Endothelial cell of umbilical vein (primary cell): ENCODE measurements around the gene ACYP2. TPM values are rescaled to one million over a fixed set of nuclear protein-coding genes. Genes with fewer than 3 reads are reported as not detected.

Source experiments
- BruUV-seq: library from RNA; stranded (reverse); fragments of 400-500 nt; replicated peaks from 2 replicates; lab custom pipeline; 2021; lab: Mats Ljungman, UMichigan
- CTCF ChIA-PET: fragments of 300-600, 350-600 bp; sonication (Branson Sonifier 250); formaldehyde crosslinking; loops from one replicate; lab custom pipeline; 2021; ENCODE audit warnings: antibody characterized with exemption, inconsistent platforms; lab: Charles Lee
- POLR2A ChIA-PET: fragments of 300-600, 350-600 bp; sonication (Branson Sonifier 250); formaldehyde crosslinking; loops from one replicate; lab custom pipeline; 2021; ENCODE audit warnings: antibody characterized with exemption, inconsistent platforms; lab: Charles Lee
- DNase-seq: peaks from one replicate; pipeline ENCODE4 v3.0.0-alpha.2; 2011; ENCODE audit warnings: low read depth, low spot score
- FAIRE-seq: peaks from 2 replicates; lab custom pipeline; 2011; peaks lifted over from hg19 to GRCh38; lab: Jason Lieb, UNC
- H2AFZ ChIP-seq: 2 replicates; pipeline ENCODE4 v1.6.0; 2012; ENCODE audit warnings: low read depth, low read length, control low read depth, inconsistent platforms
- H3K27ac ChIP-seq: 2 replicates; pipeline ENCODE4 v1.5.1; 2011; ENCODE audit warnings: low read depth, mild to moderate bottlenecking, control low read depth, low read length, moderate library complexity; ENCODE audit not compliant: insufficient read depth
- H3K27me3 ChIP-seq, 2 experiments: 2 replicates each; pipeline versions ENCODE4 v1.6.0 to v1.6.1; 2011; ENCODE audit warnings: low read length in 2 of 2, mixed read lengths in 1 of 2; ENCODE audit not compliant: control insufficient read depth in 2 of 2, insufficient read depth in 2 of 2
- H3K36me3 ChIP-seq, 2 experiments: 2 replicates in 1 of 2; 3 replicates in 1 of 2; pipeline ENCODE4 v1.5.1; 2011; ENCODE audit warnings: low read length in 2 of 2, mild to moderate bottlenecking in 1 of 2, moderate library complexity in 1 of 2; ENCODE audit not compliant: control insufficient read depth in 2 of 2, insufficient read depth in 2 of 2; ENCODE audit errors: extremely low read depth in 1 of 2
- H3K4me1 ChIP-seq: 3 replicates; pipeline ENCODE4 v1.5.1; 2011; ENCODE audit warnings: mild to moderate bottlenecking, low read length; ENCODE audit not compliant: control insufficient read depth, insufficient read depth; ENCODE audit errors: extremely low read depth
- H3K4me2 ChIP-seq: 2 replicates; pipeline ENCODE4 v1.6.1; 2011; ENCODE audit warnings: low read length, control low read depth, mixed read lengths; ENCODE audit not compliant: insufficient read depth
- H3K4me3 ChIP-seq, 3 experiments: fragments of 200-600 bp in 1 of 3; sonication (generic), shearing (Covaris generic) in 1 of 3; replicated peaks in 1 of 3; 2 replicates each; pipeline ENCODE4 v1.5.1; 2011 to 2016; ENCODE audit warnings: control low read depth in 3 of 3, low read length in 3 of 3, mild to moderate bottlenecking in 2 of 3, inconsistent platforms in 1 of 3, low read depth in 1 of 3, moderate library complexity in 1 of 3; ENCODE audit not compliant: insufficient read depth in 1 of 3
- H3K79me2 ChIP-seq: 2 replicates; pipeline ENCODE4 v1.6.0; 2012; ENCODE audit warnings: low read length, inconsistent platforms; ENCODE audit not compliant: control insufficient read depth, insufficient read depth
- H3K9ac ChIP-seq: replicated peaks from 2 replicates; pipeline ENCODE3; 2011; ENCODE audit warnings: low read length, control low read depth; ENCODE audit not compliant: insufficient read depth; ENCODE audit errors: extremely low read depth
- H3K9me1 ChIP-seq: replicated peaks from 3 replicates; pipeline ENCODE4 v1.6.0; 2011; ENCODE audit warnings: mild to moderate bottlenecking, low read length; ENCODE audit not compliant: control insufficient read depth, insufficient read depth; ENCODE audit errors: extremely low read depth
- H3K9me3 ChIP-seq: replicated peaks from 2 replicates; pipeline ENCODE4 v1.5.1; 2012; ENCODE audit warnings: low read length, inconsistent platforms; ENCODE audit not compliant: control insufficient read depth, insufficient read depth
- H4K20me1 ChIP-seq: replicated peaks from 2 replicates; pipeline ENCODE3; 2011; ENCODE audit warnings: mild to moderate bottlenecking, low read length; ENCODE audit not compliant: control insufficient read depth, insufficient read depth; ENCODE audit errors: extremely low read depth
- EZH2 ChIP-seq: IDR thresholded peaks from 2 replicates; pipeline ENCODE4 v1.6.1; 2012; ENCODE audit warnings: borderline replicate concordance, low read depth, mild to moderate bottlenecking, moderate library complexity, low read length, inconsistent platforms; ENCODE audit not compliant: severe bottlenecking
- FOS ChIP-seq: IDR thresholded peaks from 2 replicates; pipeline ENCODE4 v1.6.1; 2011; ENCODE audit warnings: mild to moderate bottlenecking, low read length, moderate library complexity, borderline replicate concordance; ENCODE audit not compliant: insufficient read depth
- GATA2 ChIP-seq: IDR thresholded peaks from 2 replicates; pipeline ENCODE4 v1.7.0; 2011; ENCODE audit warnings: low read depth, mild to moderate bottlenecking, moderate library complexity, mixed read lengths, low read length; ENCODE audit not compliant: insufficient read length, insufficient read depth
- JUN ChIP-seq: IDR thresholded peaks from 2 replicates; pipeline ENCODE4 v1.6.1; 2011; ENCODE audit warnings: borderline replicate concordance, low read depth; ENCODE audit not compliant: insufficient read length, insufficient read depth
- MYC ChIP-seq: IDR thresholded peaks from one replicate; pipeline ENCODE4 v1.6.1; 2011; ENCODE audit warnings: mild to moderate bottlenecking, low read depth, low read length
- POLR2A ChIP-seq: IDR thresholded peaks from 2 replicates; pipeline ENCODE4 v1.6.1; 2012; ENCODE audit warnings: low read depth, mild to moderate bottlenecking, control low read depth, low read length
- POLR2AphosphoS5 ChIP-seq: IDR thresholded peaks from 2 replicates; pipeline ENCODE4 v1.6.1; 2012; ENCODE audit warnings: low read depth, mild to moderate bottlenecking, control low read depth, low read length, moderate library complexity; ENCODE audit not compliant: insufficient read depth
- dilution Hi-C: fragments of 300-500 bp; cut with MboI; formaldehyde crosslinking; loops from one replicate; pipeline ENCODE4 v1.15.0; 2019; ENCODE audit warnings: low sequenced_read_pairs; ENCODE audit not compliant: extremely low pct_ligation_motif_present
- intact Hi-C: fragments of 100-400 bp; cut with micrococcal nuclease; formaldehyde crosslinking; loops from one replicate; pipeline ENCODE4 v1.10.0; 2022
- polyA plus RNA-seq, 4 experiments: library from polyadenylated mRNA; depleted of rRNA in 3 of 4; stranded (reverse) in 3 of 4; unstranded in 1 of 4; fragments of >200 nt; gene quantifications; 2 replicates each; pipeline versions ENCODE4 v1.2.1 to v1.2.3, GENCODE V29; 2011 to 2012; ENCODE audit warnings: missing spikeins in 1 of 4
- total RNA-seq: library from RNA; stranded (reverse); gene quantifications from 2 replicates; pipeline ENCODE4 v1.2.3, GENCODE V29; 2021
- TF ChIP-seq, protein P1 (sequence below), 2 donors: IDR thresholded peaks; 1 replicate in 1 of 2; 2 replicates in 1 of 2; pipeline ENCODE4 v1.5.1; 2011; ENCODE audit warnings: low read length in 2 of 2, mild to moderate bottlenecking in 2 of 2, moderate library complexity in 2 of 2, control low read depth in 1 of 2, inconsistent platforms in 1 of 2, low read depth in 1 of 2; ENCODE audit not compliant: insufficient read depth in 1 of 2; ENCODE audit errors: extremely low read depth in 1 of 2
- TF ChIP-seq, protein P2 (sequence below): IDR thresholded peaks from 2 replicates; pipeline ENCODE4 v1.6.1; 2011; ENCODE audit not compliant: insufficient read depth, insufficient read length

Gene ACYP2
- total and polyA plus RNA-seq, 2 donors (not counting 3 experiments of a cell fraction or from before 2014, with no cell fraction given) = 3.9 to 7.9 TPM

DNA sequence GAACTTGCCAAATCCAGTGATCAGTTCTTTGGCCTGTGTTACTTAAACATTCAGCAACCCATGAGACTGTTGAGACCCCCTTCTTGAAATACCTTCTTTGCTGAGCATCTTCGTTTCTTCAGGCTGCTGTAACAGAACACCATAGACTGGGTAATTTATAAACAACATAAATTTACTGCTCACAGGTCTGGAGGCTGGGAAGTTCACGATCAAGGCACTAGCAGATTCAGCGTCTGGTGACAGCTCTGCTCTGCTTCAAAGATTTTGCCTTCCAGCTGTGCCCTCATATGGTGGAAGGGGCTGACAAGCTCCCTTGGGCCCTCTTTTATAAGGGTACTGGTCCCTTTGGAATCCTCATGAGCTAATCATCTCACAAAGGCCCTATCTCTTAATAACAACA, 169.4 kb downstream of the ACYP2 start:
- BruUV-seq = no TSS peak
- no peaks in the 10 kb centered on the region for H3K79me2 ChIP-seq
- no peaks in the 10 kb centered on the region for H4K20me1 ChIP-seq
- no peaks in the 10 kb centered on the region for H3K9me3 ChIP-seq
- H3K4me1 ChIP-seq = no peaks in the 10 kb centered on the region
- dilution Hi-C loops (no loop called here), intact Hi-C loops (no loop called here)
- H3K27ac ChIP-seq = no peak overlapping the region
- no peak for DNase-seq
- no peak overlapping the region for H3K4me3 ChIP-seq
- POLR2A ChIA-PET = no interaction called here
- H3K36me3 ChIP-seq = no peaks in the 10 kb centered on the region
- H3K4me2 ChIP-seq = no peak overlapping the region
- H3K9me1 ChIP-seq = no peaks in the 10 kb centered on the region
- no peak overlapping the region for H3K9ac ChIP-seq
- TF ChIP-seq, protein P1, sequence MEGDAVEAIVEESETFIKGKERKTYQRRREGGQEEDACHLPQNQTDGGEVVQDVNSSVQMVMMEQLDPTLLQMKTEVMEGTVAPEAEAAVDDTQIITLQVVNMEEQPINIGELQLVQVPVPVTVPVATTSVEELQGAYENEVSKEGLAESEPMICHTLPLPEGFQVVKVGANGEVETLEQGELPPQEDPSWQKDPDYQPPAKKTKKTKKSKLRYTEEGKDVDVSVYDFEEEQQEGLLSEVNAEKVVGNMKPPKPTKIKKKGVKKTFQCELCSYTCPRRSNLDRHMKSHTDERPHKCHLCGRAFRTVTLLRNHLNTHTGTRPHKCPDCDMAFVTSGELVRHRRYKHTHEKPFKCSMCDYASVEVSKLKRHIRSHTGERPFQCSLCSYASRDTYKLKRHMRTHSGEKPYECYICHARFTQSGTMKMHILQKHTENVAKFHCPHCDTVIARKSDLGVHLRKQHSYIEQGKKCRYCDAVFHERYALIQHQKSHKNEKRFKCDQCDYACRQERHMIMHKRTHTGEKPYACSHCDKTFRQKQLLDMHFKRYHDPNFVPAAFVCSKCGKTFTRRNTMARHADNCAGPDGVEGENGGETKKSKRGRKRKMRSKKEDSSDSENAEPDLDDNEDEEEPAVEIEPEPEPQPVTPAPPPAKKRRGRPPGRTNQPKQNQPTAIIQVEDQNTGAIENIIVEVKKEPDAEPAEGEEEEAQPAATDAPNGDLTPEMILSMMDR (IDR thresholded peaks at IDR 0.05; ENCODE audit: extremely low read depth in 1 of 2, insufficient read depth in 1 of 2, low read depth in 1 of 2, low read length in 2 of 2) = no peak
- TF ChIP-seq, protein P2, sequence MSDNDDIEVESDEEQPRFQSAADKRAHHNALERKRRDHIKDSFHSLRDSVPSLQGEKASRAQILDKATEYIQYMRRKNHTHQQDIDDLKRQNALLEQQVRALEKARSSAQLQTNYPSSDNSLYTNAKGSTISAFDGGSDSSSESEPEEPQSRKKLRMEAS = no peak
- TF ChIP-seq POLR2A (no peak), GATA2 (no peak), FOS (no peak), EZH2 (no peak), JUN (no peak), POLR2AphosphoS5 (no peak), MYC (no peak)
- FAIRE-seq = no peak
- H3K27me3 ChIP-seq = peaks cover 0 to 4% of the 10 kb centered on the region in 2 experiments
- CTCF ChIA-PET = no interaction called here
- no peak overlapping the region for H2AFZ ChIP-seq
